ENCODE data around the gene FAM117B. TPM values are rescaled to one million over a fixed set of nuclear protein-coding genes. Genes with fewer than 3 reads are reported as not detected.

The FAM117B gene
- total and polyA plus RNA-seq, 4 donors = 0.65 to 3.4 (median 2.4) TPM

- TF ChIP-seq CTCF (IDR thresholded peaks at IDR 0.05; ENCODE audit: low read depth, low read length, missing input control) (no peak), TAF1 (conservative IDR thresholded peaks at IDR 0.05) (no peak), RXRA (IDR thresholded peaks at IDR 0.05) (peak; percentile 70 to 85), RAD21 (IDR thresholded peaks at IDR 0.05) (peak in 1 of 2 donors; percentile 34), EGR1 (IDR thresholded peaks at IDR 0.05; ENCODE audit: low read depth in 2 of 2) (no peak), SP1 (IDR thresholded peaks at IDR 0.05) (peak; percentile 81), HNF4G (IDR thresholded peaks at IDR 0.05) (peak; percentile 29)
These were observed 52.5 kb downstream of the FAM117B start (continued) for GRCh38 chr2:202687276-202687675.

GRCh38 chr2:202689459-202689858 lies 54.7 kb downstream of the FAM117B start:
- Histone ChIP-seq H3K27me3 (ENCODE audit: control insufficient read depth in 4 of 4, insufficient read depth in 4 of 4, low read length in 3 of 4) (no peaks in the 10 kb centered on the region), H3K4me3 (ENCODE audit: low read depth in 1 of 3, low read length in 3 of 3) (no peak overlapping the region), H3K9me3 (ENCODE audit: control insufficient read depth in 4 of 4, low read length in 3 of 4) (no peaks in the 10 kb centered on the region), H3K4me1 (ENCODE audit: control insufficient read depth in 4 of 4, insufficient read depth in 4 of 4, low read length in 3 of 4) (peaks cover 2 to 11% (median 8%) of the 10 kb centered on the region in 4 donors), H3K9ac (ENCODE audit: low read depth in 1 of 2, low read length in 2 of 2) (no peak overlapping the region), H3K36me3 (ENCODE audit: control insufficient read depth in 4 of 4, insufficient read depth in 3 of 4, low read depth in 1 of 4, low read length in 3 of 4) (no peaks in the 10 kb centered on the region), H3K27ac (ENCODE audit: low read depth in 1 of 2, low read length in 2 of 2) (no peak overlapping the region)
- DNase-seq (ENCODE audit: low spot score) = no peak
- TF ChIP-seq MAX (IDR thresholded peaks at IDR 0.05) (no peak), JUND (IDR thresholded peaks at IDR 0.05) (no peak), ZBTB33 (IDR thresholded peaks at IDR 0.05) (no peak), RAD21 (IDR thresholded peaks at IDR 0.05) (no peak), TAF1 (conservative IDR thresholded peaks at IDR 0.05) (no peak), HNF4A (conservative IDR thresholded peaks at IDR 0.05) (no peak), SP1 (IDR thresholded peaks at IDR 0.05) (no peak), FOXA1 (IDR thresholded peaks at IDR 0.05) (no peak), NR2F2 (IDR thresholded peaks at IDR 0.05) (no peak), ATF3 (IDR thresholded peaks at IDR 0.05) (no peak), REST (IDR thresholded peaks at IDR 0.05) (no peak), GABPA (IDR thresholded peaks at IDR 0.05 in 1 of 2, conservative IDR thresholded peaks at IDR 0.05 in 1 of 2) (no peak), EGR1 (IDR thresholded peaks at IDR 0.05; ENCODE audit: low read depth in 2 of 2) (no peak), YY1 (IDR thresholded peaks at IDR 0.05) (no peak), CTCF (IDR thresholded peaks at IDR 0.05; ENCODE audit: low read depth, low read length, missing input control) (no peak), HNF4G (IDR thresholded peaks at IDR 0.05) (no peak), RXRA (IDR thresholded peaks at IDR 0.05) (no peak), FOXA2 (IDR thresholded peaks at IDR 0.05) (no peak)
- WGBS = 98% methylated on average over 2 of the region's 2 CpGs
